ENCODE data around the gene KCNJ16. TPM values are rescaled to one million over a fixed set of nuclear protein-coding genes. Genes with fewer than 3 reads are reported as not detected.

The KCNJ16 gene
- total RNA-seq, 4 donors from 2014 or later: 1.00 TPM; not detected in 3

GRCh38 chr17:70165383-70165782 lies 90.4 kb downstream of the KCNJ16 start:
- in situ Hi-C loops (cut with MboI; ENCODE audit: low sequenced_read_pairs in 4 of 4) (loop anchor here (25.0 kb wide), 4 partner anchors 428 to 828 kb away; partner anchors contain the start of gene ABCA5 (in 1 of the 4)), intact Hi-C loops (cut with DNase I; ENCODE audit: low total_unique reads) (loop anchor here (5.0 to 10.0 kb wide), 2 partner anchors 149 to 387 kb away; no protein-coding TSS in a partner anchor)
- Histone ChIP-seq H3K27me3 (no peaks in the 10 kb centered on the region), H3K36me3 (no peaks in the 10 kb centered on the region), H3K4me1 (peaks cover 13 to 15% of the 10 kb centered on the region in 2 donors), H3K4me3 (no peak overlapping the region), H3K9me3 (no peaks in the 10 kb centered on the region), H3K27ac (no peak overlapping the region)
- TF ChIP-seq CTCF (IDR thresholded peaks at IDR 0.05 in 4 of 5, conservative IDR thresholded peaks at IDR 0.05 in 1 of 5): no peak
- TF ChIP-seq POLR2A (IDR thresholded peaks at IDR 0.05): no peak
- DNase-seq (no peak), ATAC-seq (no peak)

- no peak overlapping the region for H3K27ac ChIP-seq
- in situ Hi-C loops (cut with MboI; ENCODE audit: low sequenced_read_pairs in 4 of 4): loop anchor here (25.0 kb wide), 4 partner anchors 429 to 829 kb away; partner anchors contain the start of gene ABCA5 (in 1 of the 4)
- TF ChIP-seq POLR2A (IDR thresholded peaks at IDR 0.05): no peak
- TF ChIP-seq CTCF (IDR thresholded peaks at IDR 0.05 in 4 of 5, conservative IDR thresholded peaks at IDR 0.05 in 1 of 5): no peak
Observed at GRCh38 chr17:70166615-70167014, 91.6 kb downstream of the KCNJ16 start.

GRCh38 chr17:70168044-70168976 lies 93.3 kb downstream of the KCNJ16 start:
- Histone ChIP-seq H3K36me3 (no peaks in the 10 kb centered on the region), H3K9me3 (no peaks in the 10 kb centered on the region), H3K27ac (peak overlapping the region; percentile 92 to 97 (median 96)), H3K27me3 (no peaks in the 10 kb centered on the region), H3K4me1 (peaks cover 32 to 35% of the 10 kb centered on the region in 2 donors), H3K4me3 (peak overlapping the region; percentile 82 to 90 (median 87))
- DNase-seq: peak; percentile 66 to 76
- TF ChIP-seq POLR2A (IDR thresholded peaks at IDR 0.05) (peak; percentile 17 to 38), CTCF (IDR thresholded peaks at IDR 0.05 in 4 of 5, conservative IDR thresholded peaks at IDR 0.05 in 1 of 5) (peak; percentile 48 to 71 (median 56))
- peak; percentile 55 to 61 for ATAC-seq
- intact Hi-C loops (cut with DNase I; ENCODE audit: low total_unique reads): loop anchor here (2.0 to 10.0 kb wide), 5 partner anchors 146 to 600 kb away; no protein-coding TSS in a partner anchor
- in situ Hi-C loops (cut with MboI; ENCODE audit: low sequenced_read_pairs in 4 of 4): loop anchor here (25.0 kb wide), 4 partner anchors 431 to 831 kb away; partner anchors contain the start of gene ABCA5 (in 1 of the 4)

More at GRCh38 chr17:70166615-70167014, 91.6 kb downstream of the KCNJ16 start:
- no peak for DNase-seq
- Histone ChIP-seq H3K36me3 (no peaks in the 10 kb centered on the region), H3K4me1 (peaks cover 15 to 19% of the 10 kb centered on the region in 2 donors), H3K9me3 (no peaks in the 10 kb centered on the region), H3K27me3 (no peaks in the 10 kb centered on the region), H3K4me3 (no peak overlapping the region)
- ATAC-seq: no peak
- intact Hi-C loops (cut with DNase I; ENCODE audit: low total_unique reads): loop anchor here (5.0 to 10.0 kb wide), 2 partner anchors 148 to 386 kb away; no protein-coding TSS in a partner anchor

- Histone ChIP-seq H3K4me3 (peak within 1 kb of the TSS; percentile 82 to 90 (median 87)), H3K4me1 (peaks cover 40% of the 10 kb centered on the region in 2 donors), H3K36me3 (no peaks in the 10 kb centered on the region), H3K27ac (peak within 1 kb of the TSS; percentile 92 to 97 (median 96)), H3K27me3 (no peaks in the 10 kb centered on the region), H3K9me3 (no peaks in the 10 kb centered on the region)
- in situ Hi-C loops (cut with MboI; ENCODE audit: low sequenced_read_pairs in 4 of 4) (loop anchor here (25.0 kb wide), 4 partner anchors 432 to 832 kb away; partner anchors contain the start of gene ABCA5 (in 1 of the 4)), intact Hi-C loops (cut with DNase I; ENCODE audit: low total_unique reads) (loop anchor here (1.0 to 10.0 kb wide), 6 partner anchors 32 to 600 kb away; no protein-coding TSS in a partner anchor)
- ATAC-seq (peak; percentile 72 to 80), DNase-seq (peak; percentile 84 to 89)
- TF ChIP-seq CTCF (IDR thresholded peaks at IDR 0.05 in 4 of 5, conservative IDR thresholded peaks at IDR 0.05 in 1 of 5) (peak in 1 of 5 experiments; percentile 30), POLR2A (IDR thresholded peaks at IDR 0.05) (peak; percentile 99)
Observed at GRCh38 chr17:70168977-70169708, 94.1 kb downstream of the KCNJ16 start, which contains the start of gene KCNJ2. KCNJ2 (plus strand) TSS chr17:70169532; CDS start chr17:70175040, 5,508 bp downstream.

Data from gastrocnemius medialis (tissue), 4 donors.